Measurements from ENCODE around the gene OR7G1.
"Not testable (repeated sequence)": the region's sequence is repeated elsewhere in the genome, so short reads cannot be mapped to it uniquely, and the experiment has no call there.

The OR7G1 gene

GRCh38 chr19:9086761-9087160 lies 28.8 kb downstream of the OR7G1 start, which contains the start of gene OR1M1:
OR1M1 (plus strand) TSS chr19:9087061; CDS start chr19:9093245, 6,184 bp downstream.
- TF ChIP-seq CTCF (conservative IDR thresholded peaks at IDR 0.05) = no peak
- no peak within 1 kb of the TSS for H3K27ac ChIP-seq

GRCh38 chr19:9078651-9079050 lies 36.9 kb downstream of the OR7G1 start:
- no peak for TF ChIP-seq CTCF (conservative IDR thresholded peaks at IDR 0.05)

GRCh38 chr19:9076901-9077300 lies 38.7 kb downstream of the OR7G1 start:
- no peak for TF ChIP-seq CTCF (conservative IDR thresholded peaks at IDR 0.05)
- no peak overlapping the region for H3K27ac ChIP-seq

More at GRCh38 chr19:9078651-9079050, 36.9 kb downstream of the OR7G1 start:
- H3K27ac ChIP-seq = no peak overlapping the region

- no peak for TF ChIP-seq CTCF (conservative IDR thresholded peaks at IDR 0.05)
- no peak overlapping the region for H3K27ac ChIP-seq
Observed at GRCh38 chr19:9075064-9075949, 40.3 kb downstream of the OR7G1 start.

- no peak for TF ChIP-seq CTCF (conservative IDR thresholded peaks at IDR 0.05)
- H3K27ac ChIP-seq = no peak overlapping the region
Observed at GRCh38 chr19:9073806-9074205, 41.8 kb downstream of the OR7G1 start.

GRCh38 chr19:9071720-9072119 lies 43.8 kb downstream of the OR7G1 start:
- H3K27ac ChIP-seq = not testable (repeated sequence)

GRCh38 chr19:9070066-9070465 lies 45.5 kb downstream of the OR7G1 start:
- no peak overlapping the region for H3K27ac ChIP-seq
- TF ChIP-seq CTCF (conservative IDR thresholded peaks at IDR 0.05) = no peak

- TF ChIP-seq CTCF (conservative IDR thresholded peaks at IDR 0.05) = no peak
- no peak overlapping the region for H3K27ac ChIP-seq
Observed at GRCh38 chr19:9065457-9066014, 50.0 kb downstream of the OR7G1 start.
